ENCODE results near the gene ABCC10. TPM values are rescaled to one million over a fixed set of nuclear protein-coding genes. Genes with fewer than 3 reads are reported as not detected.

Gene ABCC10
- polyA plus RNA-seq, 1 donor from 2014 or later = 22.4 TPM

DNA sequence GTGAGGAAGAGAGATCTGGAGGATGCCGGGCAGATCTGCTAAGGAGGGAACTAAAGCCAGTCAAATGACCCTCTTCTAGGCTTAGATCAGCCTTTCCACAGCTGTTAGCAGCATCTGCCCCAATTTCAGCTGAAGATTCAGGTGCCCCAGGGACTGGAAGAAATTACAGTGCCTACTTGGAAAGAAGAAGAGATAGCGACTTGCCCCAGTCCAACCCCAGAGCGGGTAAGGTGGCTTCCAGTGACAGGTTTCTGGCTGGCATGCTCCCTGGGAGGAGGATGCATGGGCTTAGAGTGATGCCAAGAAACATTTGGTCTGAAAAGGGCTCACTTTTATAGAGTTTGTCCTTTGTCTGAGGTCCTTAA is 50.6 kb downstream of the ABCC10 start:
- peak overlapping the region; percentile 82 for H3K4me3 ChIP-seq (ENCODE audit: low read length)
- H3K36me3 ChIP-seq (ENCODE audit: insufficient read depth, low read length) = no peaks in the 10 kb centered on the region
- H3F3A ChIP-seq (ENCODE audit: insufficient read depth, low read length, poor library complexity, severe bottlenecking) = no peaks in the 10 kb centered on the region
- peaks cover 30% of the 10 kb centered on the region for H3K79me2 ChIP-seq (replicated peaks; ENCODE audit: insufficient read depth, low read length)
- TF ChIP-seq REST (IDR thresholded peaks at IDR 0.05; ENCODE audit: borderline replicate concordance) (no peak), POLR2AphosphoS5 (IDR thresholded peaks at IDR 0.05) (no peak), SMC3 (conservative IDR thresholded peaks at IDR 0.05; ENCODE audit: poor library complexity) (no peak), EZH2 (IDR thresholded peaks at IDR 0.05; ENCODE audit: borderline replicate concordance, insufficient read depth, low read length, poor library complexity, severe bottlenecking) (no peak), TAF1 (IDR thresholded peaks at IDR 0.05; ENCODE audit: low read depth) (no peak), MXI1 (conservative IDR thresholded peaks at IDR 0.05; ENCODE audit: poor library complexity, severe bottlenecking) (no peak), RAD21 (conservative IDR thresholded peaks at IDR 0.05) (no peak), EP300 (conservative IDR thresholded peaks at IDR 0.05; ENCODE audit: poor library complexity, severe bottlenecking) (no peak)
- TF ChIP-seq, protein P1, sequence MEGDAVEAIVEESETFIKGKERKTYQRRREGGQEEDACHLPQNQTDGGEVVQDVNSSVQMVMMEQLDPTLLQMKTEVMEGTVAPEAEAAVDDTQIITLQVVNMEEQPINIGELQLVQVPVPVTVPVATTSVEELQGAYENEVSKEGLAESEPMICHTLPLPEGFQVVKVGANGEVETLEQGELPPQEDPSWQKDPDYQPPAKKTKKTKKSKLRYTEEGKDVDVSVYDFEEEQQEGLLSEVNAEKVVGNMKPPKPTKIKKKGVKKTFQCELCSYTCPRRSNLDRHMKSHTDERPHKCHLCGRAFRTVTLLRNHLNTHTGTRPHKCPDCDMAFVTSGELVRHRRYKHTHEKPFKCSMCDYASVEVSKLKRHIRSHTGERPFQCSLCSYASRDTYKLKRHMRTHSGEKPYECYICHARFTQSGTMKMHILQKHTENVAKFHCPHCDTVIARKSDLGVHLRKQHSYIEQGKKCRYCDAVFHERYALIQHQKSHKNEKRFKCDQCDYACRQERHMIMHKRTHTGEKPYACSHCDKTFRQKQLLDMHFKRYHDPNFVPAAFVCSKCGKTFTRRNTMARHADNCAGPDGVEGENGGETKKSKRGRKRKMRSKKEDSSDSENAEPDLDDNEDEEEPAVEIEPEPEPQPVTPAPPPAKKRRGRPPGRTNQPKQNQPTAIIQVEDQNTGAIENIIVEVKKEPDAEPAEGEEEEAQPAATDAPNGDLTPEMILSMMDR (IDR thresholded peaks at IDR 0.05; ENCODE audit: poor library complexity, severe bottlenecking) = no peak
- H3K27ac ChIP-seq (ENCODE audit: low read length) = peak overlapping the region; percentile 77
- peak overlapping the region; percentile 73 for H3K9ac ChIP-seq (ENCODE audit: low read length)
- H2AFZ ChIP-seq (ENCODE audit: low read depth, low read length) = peak overlapping the region; percentile 87
- H3K9me3 ChIP-seq (ENCODE audit: low read length) = no peaks in the 10 kb centered on the region
- H3K9me2 ChIP-seq (ENCODE audit: insufficient read depth, low read length) = no peaks in the 10 kb centered on the region
- H4K20me1 ChIP-seq (ENCODE audit: insufficient read depth) = no peaks in the 10 kb centered on the region
- no peaks in the 10 kb centered on the region for H3K27me3 ChIP-seq (ENCODE audit: insufficient read depth, low read depth, low read length)
- peak overlapping the region; percentile 99 for H3K4me2 ChIP-seq (ENCODE audit: low read length)

- Histone ChIP-seq H2AFZ (ENCODE audit: low read depth, low read length) (no peak overlapping the region), H3F3A (ENCODE audit: insufficient read depth, low read length, poor library complexity, severe bottlenecking) (no peaks in the 10 kb centered on the region), H3K79me2 (replicated peaks; ENCODE audit: insufficient read depth, low read length) (peaks cover 35% of the 10 kb centered on the region), H3K9me2 (ENCODE audit: insufficient read depth, low read length) (no peaks in the 10 kb centered on the region), H3K9me3 (ENCODE audit: low read length) (no peaks in the 10 kb centered on the region), H3K9ac (ENCODE audit: low read length) (no peak overlapping the region), H3K36me3 (ENCODE audit: insufficient read depth, low read length) (no peaks in the 10 kb centered on the region), H3K4me3 (ENCODE audit: low read length) (no peak overlapping the region), H3K27ac (ENCODE audit: low read length) (no peak overlapping the region), H3K27me3 (ENCODE audit: insufficient read depth, low read depth, low read length) (no peaks in the 10 kb centered on the region), H3K4me2 (ENCODE audit: low read length) (no peak overlapping the region), H4K20me1 (ENCODE audit: insufficient read depth) (no peaks in the 10 kb centered on the region)
- TF ChIP-seq RAD21 (conservative IDR thresholded peaks at IDR 0.05) (no peak), EZH2 (IDR thresholded peaks at IDR 0.05; ENCODE audit: borderline replicate concordance, insufficient read depth, low read length, poor library complexity, severe bottlenecking) (no peak), MXI1 (conservative IDR thresholded peaks at IDR 0.05; ENCODE audit: poor library complexity, severe bottlenecking) (no peak), EP300 (conservative IDR thresholded peaks at IDR 0.05; ENCODE audit: poor library complexity, severe bottlenecking) (no peak), TAF1 (IDR thresholded peaks at IDR 0.05; ENCODE audit: low read depth) (no peak), POLR2AphosphoS5 (IDR thresholded peaks at IDR 0.05) (no peak), REST (IDR thresholded peaks at IDR 0.05; ENCODE audit: borderline replicate concordance) (no peak), SMC3 (conservative IDR thresholded peaks at IDR 0.05; ENCODE audit: poor library complexity) (no peak)
- TF ChIP-seq, protein P1 (IDR thresholded peaks at IDR 0.05; ENCODE audit: poor library complexity, severe bottlenecking) = no peak
These were observed 53.7 kb downstream of the ABCC10 start for GRCh38 chr6:43481075-43481474.

Data from neural cell (in vitro differentiated cells).